K562 (cell line): ENCODE results near the gene RFLNA. TPM values are rescaled to one million over a fixed set of nuclear protein-coding genes. Genes with fewer than 3 reads are reported as not detected.

Source experiments
- CBX8 ChIP-seq: fragments of 200-600 bp; sonication (generic); IDR thresholded peaks from 2 replicates; pipeline ENCODE4 v1.6.1; 2012; ENCODE audit warnings: borderline replicate concordance, mixed run types, low read depth, mild to moderate bottlenecking, moderate library complexity, mixed read lengths, low read length, control low read depth, inconsistent platforms; ENCODE audit not compliant: poor library complexity, severe bottlenecking; ENCODE audit errors: extremely low read depth
- CCNT2 ChIP-seq: IDR thresholded peaks from 2 replicates; pipeline ENCODE4 v1.6.1; 2011; ENCODE audit warnings: borderline replicate concordance, low read depth, mild to moderate bottlenecking, moderate library complexity, mixed read lengths, low read length; ENCODE audit not compliant: insufficient read length; ENCODE audit errors: extremely low read depth
- DPF2 ChIP-seq: fragments of 450-650 bp; IDR thresholded peaks from 2 replicates; pipeline ENCODE4 v1.6.1; 2016
- GATAD2B ChIP-seq: fragments of 450-650 bp; IDR thresholded peaks from 2 replicates; pipeline ENCODE4 v1.6.1; 2017; ENCODE audit warnings: mild to moderate bottlenecking, borderline replicate concordance
- GTF2E2 ChIP-seq: fragments of 200-800 bp; sonication (Bioruptor generic); IDR thresholded peaks from 2 replicates; pipeline ENCODE4 v1.6.1; 2016; ENCODE audit warnings: missing genetic modification characterization, missing compliant biosample characterization
- L3MBTL2 ChIP-seq: fragments of 450-650 bp; IDR thresholded peaks from 2 replicates; pipeline ENCODE4 v1.6.1; 2016; ENCODE audit warnings: mild to moderate bottlenecking, moderate library complexity
- NFIC ChIP-seq: fragments of 450-650 bp; IDR thresholded peaks from 2 replicates; pipeline ENCODE4 v1.6.1; 2017; ENCODE audit warnings: mild to moderate bottlenecking, inconsistent platforms
- SAFB ChIP-seq: fragments of 200-400 bp; formaldehyde crosslinking; IDR thresholded peaks from 2 replicates; pipeline ENCODE4 v1.6.1; 2017; ENCODE audit warnings: low read depth, low read length, borderline replicate concordance
- TSHZ1 ChIP-seq: fragments of 250-450 bp; sonication (Bioruptor Pico); IDR thresholded peaks from 2 replicates; pipeline ENCODE4 v1.4.0; 2020; ENCODE audit warnings: mild to moderate bottlenecking, moderate library complexity
- ZBTB7A ChIP-seq: IDR thresholded peaks from 2 replicates; pipeline ENCODE4 v1.6.1; 2011; ENCODE audit warnings: low read depth, mild to moderate bottlenecking, low read length, moderate library complexity, borderline replicate concordance; ENCODE audit not compliant: control insufficient read depth
- ZFPM2 ChIP-seq: fragments of 250-450 bp; sonication (Bioruptor Pico); IDR thresholded peaks from 2 replicates; pipeline ENCODE4 v1.5.1; 2022; ENCODE audit warnings: mild to moderate bottlenecking
- polyA plus RNA-seq, 8 experiments: library from polyadenylated mRNA; depleted of rRNA in 4 of 8; stranded (reverse) in 5 of 8; unstranded in 3 of 8; fragments of >200 nt; fragmentation: Nextera tagmentation in 2 of 8; fragmentation: Illumina TruSeq in 1 of 8; extraction: Ambion mirVana in 2 of 8; extraction: Trizol in 1 of 8; gene quantifications; 2 replicates each; pipeline versions ENCODE4 v1.2.1 to v1.2.3, GENCODE V29; 2011 to 2014; ENCODE audit warnings: inconsistent platforms in 1 of 8, missing spikeins in 1 of 8
- total RNA-seq, 7 experiments: library from RNA; depleted of rRNA in 6 of 7; stranded (reverse); fragments of >200 nt in 6 of 7; fragmentation: Illumina TruSeq in 2 of 7; extraction: Trizol in 2 of 7; gene quantifications; 2 replicates each; pipeline versions ENCODE4 v1.2.1 to v1.2.3, GENCODE V29; 2011 to 2021; ENCODE audit warnings: low replicate concordance in 1 of 7
- TF ChIP-seq, protein P1 (sequence below): sonication (generic); formaldehyde crosslinking; IDR thresholded peaks from 2 replicates; pipeline ENCODE4 v1.8.0; 2022; ENCODE audit warnings: mild to moderate bottlenecking, missing genetic modification reagents
- TF ChIP-seq, protein P2 (sequence below): fragments of 250-450 bp; sonication (Bioruptor Pico); IDR thresholded peaks from 2 replicates; pipeline ENCODE4 v1.8.0; 2021; ENCODE audit warnings: borderline replicate concordance, mild to moderate bottlenecking, moderate library complexity; ENCODE audit not compliant: poor library complexity, severe bottlenecking
- TF ChIP-seq, protein P3 (sequence below): fragments of 200-800 bp; sonication (Bioruptor generic); IDR thresholded peaks from 2 replicates; pipeline ENCODE4 v1.6.1; 2016; ENCODE audit warnings: missing genetic modification characterization, missing compliant biosample characterization

The RFLNA gene
- total and polyA plus RNA-seq, 9 of the 15 experiments (the other 6 are each of a cell fraction or from before 2014, with no cell fraction given), result not detected

DNA sequence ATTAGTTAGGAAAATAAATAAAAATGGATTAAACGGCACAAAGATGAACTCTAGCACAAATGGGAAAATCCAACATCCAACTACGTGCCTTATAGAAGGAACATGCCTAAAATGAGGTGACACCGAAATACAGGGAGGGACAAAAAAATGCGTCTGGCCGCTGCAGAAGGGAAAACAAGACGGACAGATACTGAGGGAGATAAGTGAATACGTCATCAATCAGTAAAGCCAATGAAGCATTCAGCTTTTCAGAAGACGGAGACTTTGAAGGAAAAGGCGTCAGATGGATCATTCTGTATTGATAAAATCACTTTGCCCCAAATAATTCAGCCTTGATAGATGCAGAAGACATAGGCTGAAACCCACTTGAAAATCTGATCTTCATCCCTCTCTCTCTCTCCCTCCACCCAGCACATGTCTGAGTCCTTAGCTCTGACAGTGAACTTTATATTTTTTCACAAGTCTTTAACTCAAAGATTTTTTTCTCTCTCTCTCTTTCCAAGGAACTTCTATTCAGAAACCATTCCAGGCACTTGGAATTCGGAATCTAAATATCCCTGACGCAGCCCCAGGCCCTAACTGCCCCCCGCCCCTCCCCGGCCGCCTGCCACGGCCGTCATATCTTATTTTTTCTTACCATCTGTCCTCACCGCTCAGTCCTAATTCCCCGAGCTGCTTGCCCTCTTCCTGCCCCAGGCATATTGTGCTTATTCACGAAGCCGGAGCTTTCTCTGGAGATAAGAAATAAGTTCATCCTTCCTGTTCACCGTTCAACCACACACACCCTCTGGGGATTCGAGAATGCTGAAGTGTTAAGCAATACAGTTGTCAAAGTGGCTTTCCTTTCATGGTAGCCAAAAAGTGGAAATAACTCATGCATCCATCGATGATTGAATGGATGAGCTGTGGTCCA is 35.5 kb upstream of the RFLNA start (continued):
- TF ChIP-seq, protein P1, sequence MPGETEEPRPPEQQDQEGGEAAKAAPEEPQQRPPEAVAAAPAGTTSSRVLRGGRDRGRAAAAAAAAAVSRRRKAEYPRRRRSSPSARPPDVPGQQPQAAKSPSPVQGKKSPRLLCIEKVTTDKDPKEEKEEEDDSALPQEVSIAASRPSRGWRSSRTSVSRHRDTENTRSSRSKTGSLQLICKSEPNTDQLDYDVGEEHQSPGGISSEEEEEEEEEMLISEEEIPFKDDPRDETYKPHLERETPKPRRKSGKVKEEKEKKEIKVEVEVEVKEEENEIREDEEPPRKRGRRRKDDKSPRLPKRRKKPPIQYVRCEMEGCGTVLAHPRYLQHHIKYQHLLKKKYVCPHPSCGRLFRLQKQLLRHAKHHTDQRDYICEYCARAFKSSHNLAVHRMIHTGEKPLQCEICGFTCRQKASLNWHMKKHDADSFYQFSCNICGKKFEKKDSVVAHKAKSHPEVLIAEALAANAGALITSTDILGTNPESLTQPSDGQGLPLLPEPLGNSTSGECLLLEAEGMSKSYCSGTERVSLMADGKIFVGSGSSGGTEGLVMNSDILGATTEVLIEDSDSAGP (CRISPR knock-in tag), result no peak
- TF ChIP-seq CBX8 (no peak), NFIC (peak; percentile 73), GTF2E2 (tag) (no peak), ZFPM2 (CRISPR knock-in tag) (no peak), L3MBTL2 (peak; percentile 79), GATAD2B (no peak), SAFB (no peak), DPF2 (peak; percentile 97), CCNT2 (peak; percentile 23), TSHZ1 (CRISPR knock-in tag) (no peak), ZBTB7A (peak; percentile 69; the same call in 1 of the 2 replicates)
- TF ChIP-seq, protein P2, sequence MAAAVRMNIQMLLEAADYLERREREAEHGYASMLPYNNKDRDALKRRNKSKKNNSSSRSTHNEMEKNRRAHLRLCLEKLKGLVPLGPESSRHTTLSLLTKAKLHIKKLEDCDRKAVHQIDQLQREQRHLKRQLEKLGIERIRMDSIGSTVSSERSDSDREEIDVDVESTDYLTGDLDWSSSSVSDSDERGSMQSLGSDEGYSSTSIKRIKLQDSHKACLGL (CRISPR knock-in tag), result no peak
- TF ChIP-seq, protein P3, sequence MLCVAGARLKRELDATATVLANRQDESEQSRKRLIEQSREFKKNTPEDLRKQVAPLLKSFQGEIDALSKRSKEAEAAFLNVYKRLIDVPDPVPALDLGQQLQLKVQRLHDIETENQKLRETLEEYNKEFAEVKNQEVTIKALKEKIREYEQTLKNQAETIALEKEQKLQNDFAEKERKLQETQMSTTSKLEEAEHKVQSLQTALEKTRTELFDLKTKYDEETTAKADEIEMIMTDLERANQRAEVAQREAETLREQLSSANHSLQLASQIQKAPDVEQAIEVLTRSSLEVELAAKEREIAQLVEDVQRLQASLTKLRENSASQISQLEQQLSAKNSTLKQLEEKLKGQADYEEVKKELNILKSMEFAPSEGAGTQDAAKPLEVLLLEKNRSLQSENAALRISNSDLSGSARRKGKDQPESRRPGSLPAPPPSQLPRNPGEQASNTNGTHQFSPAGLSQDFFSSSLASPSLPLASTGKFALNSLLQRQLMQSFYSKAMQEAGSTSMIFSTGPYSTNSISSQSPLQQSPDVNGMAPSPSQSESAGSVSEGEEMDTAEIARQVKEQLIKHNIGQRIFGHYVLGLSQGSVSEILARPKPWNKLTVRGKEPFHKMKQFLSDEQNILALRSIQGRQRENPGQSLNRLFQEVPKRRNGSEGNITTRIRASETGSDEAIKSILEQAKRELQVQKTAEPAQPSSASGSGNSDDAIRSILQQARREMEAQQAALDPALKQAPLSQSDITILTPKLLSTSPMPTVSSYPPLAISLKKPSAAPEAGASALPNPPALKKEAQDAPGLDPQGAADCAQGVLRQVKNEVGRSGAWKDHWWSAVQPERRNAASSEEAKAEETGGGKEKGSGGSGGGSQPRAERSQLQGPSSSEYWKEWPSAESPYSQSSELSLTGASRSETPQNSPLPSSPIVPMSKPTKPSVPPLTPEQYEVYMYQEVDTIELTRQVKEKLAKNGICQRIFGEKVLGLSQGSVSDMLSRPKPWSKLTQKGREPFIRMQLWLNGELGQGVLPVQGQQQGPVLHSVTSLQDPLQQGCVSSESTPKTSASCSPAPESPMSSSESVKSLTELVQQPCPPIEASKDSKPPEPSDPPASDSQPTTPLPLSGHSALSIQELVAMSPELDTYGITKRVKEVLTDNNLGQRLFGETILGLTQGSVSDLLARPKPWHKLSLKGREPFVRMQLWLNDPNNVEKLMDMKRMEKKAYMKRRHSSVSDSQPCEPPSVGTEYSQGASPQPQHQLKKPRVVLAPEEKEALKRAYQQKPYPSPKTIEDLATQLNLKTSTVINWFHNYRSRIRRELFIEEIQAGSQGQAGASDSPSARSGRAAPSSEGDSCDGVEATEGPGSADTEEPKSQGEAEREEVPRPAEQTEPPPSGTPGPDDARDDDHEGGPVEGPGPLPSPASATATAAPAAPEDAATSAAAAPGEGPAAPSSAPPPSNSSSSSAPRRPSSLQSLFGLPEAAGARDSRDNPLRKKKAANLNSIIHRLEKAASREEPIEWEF (CRISPR knock-in tag), result no peak
